Suprapubic skin (tissue), 4 donors: ENCODE data around the gene PFKFB3.

Experiments
- EP300 ChIP-seq: sonication (generic); formaldehyde crosslinking; IDR thresholded peaks from one replicate; pipeline ENCODE4 v1.6.1; 2017; ENCODE audit warnings: antibody characterized with exemption
- POLR2A ChIP-seq, 2 donors: fragments of 450-650 bp; IDR thresholded peaks; one replicate each; pipeline ENCODE4 v1.6.1; 2017; ENCODE audit warnings: antibody characterized with exemption in 2 of 2, mild to moderate bottlenecking in 2 of 2, moderate library complexity in 2 of 2
- POLR2AphosphoS5 ChIP-seq, 3 donors: sonication (generic); formaldehyde crosslinking; IDR thresholded peaks; one replicate each; pipeline ENCODE4 v1.6.1; 2017; ENCODE audit warnings: antibody characterized with exemption in 3 of 3
- TF ChIP-seq, protein P1 (sequence below), 2 donors: fragments of 200-600 bp in 1 of 2; fragments of 450-650 bp in 1 of 2; sonication (generic) in 1 of 2; IDR thresholded peaks; one replicate each; pipeline ENCODE4 v1.5.1; 2016 to 2019; ENCODE audit warnings: antibody characterized with exemption in 2 of 2, mild to moderate bottlenecking in 1 of 2, moderate library complexity in 1 of 2

DNA sequence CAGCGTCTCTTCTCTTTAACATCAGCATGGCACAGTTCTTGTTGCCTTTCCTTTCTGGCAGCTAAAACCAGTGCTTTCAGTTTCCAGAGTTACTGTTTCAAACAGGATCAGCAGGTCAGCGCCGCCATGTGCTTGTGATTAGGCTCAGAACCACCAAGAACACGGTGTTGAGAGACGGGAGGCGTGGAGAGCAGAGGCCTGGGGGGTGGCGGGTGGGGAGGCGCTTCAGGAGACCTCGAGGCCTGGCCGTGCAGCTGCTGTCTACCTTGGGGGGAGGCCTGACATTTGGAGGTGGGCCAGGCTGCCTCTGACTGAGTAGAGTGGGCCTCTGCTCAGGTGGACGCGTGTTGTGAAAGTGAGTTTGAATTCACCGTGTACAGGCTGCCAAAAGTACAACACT, 22.0 kb downstream of the PFKFB3 start:
- TF ChIP-seq, protein P1, sequence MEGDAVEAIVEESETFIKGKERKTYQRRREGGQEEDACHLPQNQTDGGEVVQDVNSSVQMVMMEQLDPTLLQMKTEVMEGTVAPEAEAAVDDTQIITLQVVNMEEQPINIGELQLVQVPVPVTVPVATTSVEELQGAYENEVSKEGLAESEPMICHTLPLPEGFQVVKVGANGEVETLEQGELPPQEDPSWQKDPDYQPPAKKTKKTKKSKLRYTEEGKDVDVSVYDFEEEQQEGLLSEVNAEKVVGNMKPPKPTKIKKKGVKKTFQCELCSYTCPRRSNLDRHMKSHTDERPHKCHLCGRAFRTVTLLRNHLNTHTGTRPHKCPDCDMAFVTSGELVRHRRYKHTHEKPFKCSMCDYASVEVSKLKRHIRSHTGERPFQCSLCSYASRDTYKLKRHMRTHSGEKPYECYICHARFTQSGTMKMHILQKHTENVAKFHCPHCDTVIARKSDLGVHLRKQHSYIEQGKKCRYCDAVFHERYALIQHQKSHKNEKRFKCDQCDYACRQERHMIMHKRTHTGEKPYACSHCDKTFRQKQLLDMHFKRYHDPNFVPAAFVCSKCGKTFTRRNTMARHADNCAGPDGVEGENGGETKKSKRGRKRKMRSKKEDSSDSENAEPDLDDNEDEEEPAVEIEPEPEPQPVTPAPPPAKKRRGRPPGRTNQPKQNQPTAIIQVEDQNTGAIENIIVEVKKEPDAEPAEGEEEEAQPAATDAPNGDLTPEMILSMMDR (IDR thresholded peaks at IDR 0.05), result no peak
- TF ChIP-seq POLR2A (IDR thresholded peaks at IDR 0.05), result no peak
- TF ChIP-seq POLR2AphosphoS5 (IDR thresholded peaks at IDR 0.05), result no peak
- no peak for TF ChIP-seq EP300
